Transverse colon (tissue), 4 donors: ENCODE data around the gene LRRC38. TPM values are rescaled to one million over a fixed set of nuclear protein-coding genes. Genes with fewer than 3 reads are reported as not detected.

ENCODE experiments used
- DNase-seq: peaks from one replicate; pipeline ENCODE4 v3.0.0-alpha.2; 2019
- H3K27ac ChIP-seq, 4 donors: fragments of 200-600 bp; sonication (generic); 2 replicates each; pipeline ENCODE4 v1.5.1; 2016 to 2018; ENCODE audit warnings: inconsistent platforms in 4 of 4
- H3K27me3 ChIP-seq: fragments of 200-600 bp; sonication (generic); 2 replicates; pipeline ENCODE4 v1.5.1; 2017; ENCODE audit warnings: inconsistent platforms
- H3K36me3 ChIP-seq, 4 donors: fragments of 200-600 bp; sonication (generic); 2 replicates each; pipeline ENCODE4 v1.5.1; 2017 to 2019; ENCODE audit warnings: inconsistent platforms in 4 of 4
- H3K4me1 ChIP-seq, 4 donors: fragments of 200-600 bp; sonication (generic); 2 replicates each; pipeline ENCODE4 v1.5.1; 2017 to 2020; ENCODE audit warnings: inconsistent platforms in 4 of 4
- H3K4me3 ChIP-seq, 4 donors: fragments of 200-600 bp; sonication (generic); 1 replicate in 1 of 4; 2 replicates in 3 of 4; pipeline versions ENCODE4 v1.5.1 to v1.6.1; 2017 to 2019; ENCODE audit warnings: inconsistent platforms in 4 of 4
- H3K9me3 ChIP-seq, 2 donors: fragments of 200-600 bp; sonication (generic); 2 replicates each; pipeline ENCODE4 v1.5.1; 2017 to 2019; ENCODE audit warnings: inconsistent platforms in 2 of 2
- CTCF ChIP-seq, 5 experiments: fragments of 200-600 bp in 3 of 5; fragments of 450-650 bp in 2 of 5; sonication (generic) in 3 of 5; IDR thresholded peaks; 1 replicate in 2 of 5; 2 replicates in 3 of 5; pipeline ENCODE4 v1.5.1; 2016 to 2017; ENCODE audit warnings: antibody characterized with exemption in 5 of 5, inconsistent platforms in 3 of 5, mild to moderate bottlenecking in 2 of 5, moderate library complexity in 1 of 5
- EP300 ChIP-seq: sonication (generic); formaldehyde crosslinking; IDR thresholded peaks from one replicate; pipeline ENCODE4 v1.6.1; 2017; ENCODE audit warnings: antibody characterized with exemption, low read depth
- POLR2A ChIP-seq: fragments of 450-650 bp; IDR thresholded peaks from one replicate; pipeline ENCODE4 v1.6.1; 2016; ENCODE audit warnings: antibody characterized with exemption, mild to moderate bottlenecking, moderate library complexity
- POLR2AphosphoS5 ChIP-seq, 3 donors: sonication (generic); formaldehyde crosslinking; IDR thresholded peaks; one replicate each; pipeline ENCODE4 v1.6.1; 2016; ENCODE audit warnings: antibody characterized with exemption in 3 of 3
- WGBS, 2 donors: methylation state at CpG; one replicate each; pipeline ENCODE4 v1.1.5; 2018; ENCODE audit warnings: low coverage in 1 of 2; 5-methylcytosine and 5-hydroxymethylcytosine counted together
- in situ Hi-C, 4 donors: fragments of 200-750 bp; cut with MboI; loops; one replicate each; pipeline versions ENCODE4 v1.15.0 to v1.15.1; 2017; ENCODE audit warnings: low sequenced_read_pairs in 3 of 4, low pct_ligation_motif_present in 1 of 4, low pct_unique_long_range_greater_than_20kb in 1 of 4
- intact Hi-C: fragments of 100-400 bp; cut with DNase I; formaldehyde crosslinking; loops from one replicate; pipeline ENCODE4 v1.15.1; 2023; ENCODE audit warnings: low total_unique reads
- total RNA-seq, 4 donors: library from RNA; depleted of rRNA; stranded (reverse); fragments of >200 nt; gene quantifications; one replicate each; pipeline ENCODE4 v1.1.0, GENCODE V29; 2016

Gene LRRC38
- total RNA-seq, 4 donors from 2014 or later = not detected

GRCh38 chr1:13499422-13499821 is 14.4 kb downstream of the LRRC38 start:
- intact Hi-C loops (no loop called here), in situ Hi-C loops (no loop called here)
- Histone ChIP-seq H3K27ac (no peak overlapping the region), H3K4me3 (no peak overlapping the region), H3K9me3 (no peaks in the 10 kb centered on the region), H3K36me3 (no peaks in the 10 kb centered on the region), H3K4me1 (no peaks in the 10 kb centered on the region), H3K27me3 (no peaks in the 10 kb centered on the region)
- TF ChIP-seq POLR2A = no peak
- no peak for TF ChIP-seq CTCF (IDR thresholded peaks at IDR 0.05)
- TF ChIP-seq EP300 = no peak
- TF ChIP-seq POLR2AphosphoS5 (IDR thresholded peaks at IDR 0.05) = no peak
- DNase-seq = no peak
- 87% methylated on average over 5 of the region's 5 CpGs; no CpG with 5 or more reads in 1 of the 2 donors for WGBS, 2 donors

GRCh38 chr1:13498553-13498952 is 15.2 kb downstream of the LRRC38 start:
- H3K4me1 ChIP-seq = no peaks in the 10 kb centered on the region
- 47 to 49% methylated on average over 4 to 7 of the region's 7 CpGs for WGBS, 2 donors
- H3K36me3 ChIP-seq = no peaks in the 10 kb centered on the region
- intact Hi-C loops = no loop called here
- no peaks in the 10 kb centered on the region for H3K27me3 ChIP-seq
- DNase-seq = no peak
- TF ChIP-seq POLR2AphosphoS5 (IDR thresholded peaks at IDR 0.05) (no peak), POLR2A (no peak), EP300 (no peak), CTCF (IDR thresholded peaks at IDR 0.05) (no peak)
- no peak overlapping the region for H3K27ac ChIP-seq
- in situ Hi-C loops = no loop called here
- H3K4me3 ChIP-seq = no peak overlapping the region
- no peaks in the 10 kb centered on the region for H3K9me3 ChIP-seq

- in situ Hi-C loops = no loop called here
- H3K9me3 ChIP-seq = no peaks in the 10 kb centered on the region
- H3K36me3 ChIP-seq = no peaks in the 10 kb centered on the region
- no peak overlapping the region for H3K4me3 ChIP-seq
- no peak for DNase-seq
- intact Hi-C loops = no loop called here
- WGBS, 2 donors = 59 to 73% methylated on average over 2 to 7 of the region's 7 CpGs
- no peaks in the 10 kb centered on the region for H3K4me1 ChIP-seq
- H3K27me3 ChIP-seq = no peaks in the 10 kb centered on the region
- H3K27ac ChIP-seq = no peak overlapping the region
- TF ChIP-seq POLR2AphosphoS5 (IDR thresholded peaks at IDR 0.05) (no peak), EP300 (no peak), POLR2A (no peak), CTCF (IDR thresholded peaks at IDR 0.05) (no peak)
Observed at GRCh38 chr1:13495186-13495585, 18.6 kb downstream of the LRRC38 start.

GRCh38 chr1:13494712-13495111 is 19.1 kb downstream of the LRRC38 start:
- in situ Hi-C loops (no loop called here), intact Hi-C loops (no loop called here)
- Histone ChIP-seq H3K4me3 (no peak overlapping the region), H3K4me1 (no peaks in the 10 kb centered on the region), H3K36me3 (no peaks in the 10 kb centered on the region), H3K27me3 (no peaks in the 10 kb centered on the region), H3K27ac (no peak overlapping the region), H3K9me3 (no peaks in the 10 kb centered on the region)
- WGBS, 2 donors = 75% methylated on average over 6 of the region's 6 CpGs; no CpG with 5 or more reads in 1 of the 2 donors
- DNase-seq = no peak
- TF ChIP-seq POLR2AphosphoS5 (IDR thresholded peaks at IDR 0.05) (no peak), EP300 (no peak), POLR2A (no peak)

GRCh38 chr1:13494025-13494424 is 19.8 kb downstream of the LRRC38 start:
- Histone ChIP-seq H3K4me3 (no peak overlapping the region), H3K27ac (no peak overlapping the region), H3K36me3 (no peaks in the 10 kb centered on the region), H3K4me1 (no peaks in the 10 kb centered on the region), H3K27me3 (no peaks in the 10 kb centered on the region), H3K9me3 (no peaks in the 10 kb centered on the region)
- WGBS, 2 donors = 0 to 65% methylated on average over 1 to 5 of the region's 5 CpGs
- DNase-seq = no peak
- TF ChIP-seq POLR2A (no peak), POLR2AphosphoS5 (IDR thresholded peaks at IDR 0.05) (no peak), CTCF (IDR thresholded peaks at IDR 0.05) (no peak), EP300 (no peak)
- intact Hi-C loops (no loop called here), in situ Hi-C loops (no loop called here)
